Measurements from ENCODE around the gene LRMDA.
A peak's percentile ranks its signal among the peaks of the same experiment; 100 is the strongest.

Gene LRMDA

GRCh38 chr10:75771606-75772005 lies 340.2 kb downstream of the LRMDA start:
- Mint-ChIP-seq H3K9me3 (no peaks in the 10 kb centered on the region), H3K27me3 (ENCODE audit: low read depth, poor library complexity) (no peaks in the 10 kb centered on the region), H3K4me3 (no peak overlapping the region), H3K4me1 (peaks cover 34% of the 10 kb centered on the region), H3K27ac (peak overlapping the region; percentile 40), H3K36me3 (ENCODE audit: low read depth) (no peaks in the 10 kb centered on the region)
- no peak for TF ChIP-seq CTCF (IDR thresholded peaks at IDR 0.05)
- no peak for DNase-seq

GRCh38 chr10:75772153-75772887 lies 340.9 kb downstream of the LRMDA start:
- H3K36me3 Mint-ChIP-seq (ENCODE audit: low read depth): no peaks in the 10 kb centered on the region
- no peak overlapping the region for H3K4me3 Mint-ChIP-seq
- DNase-seq: no peak
- H3K9me3 Mint-ChIP-seq: no peaks in the 10 kb centered on the region
- H3K27ac Mint-ChIP-seq: no peak overlapping the region
- peaks cover 4% of the 10 kb centered on the region for H3K27me3 Mint-ChIP-seq (ENCODE audit: low read depth, poor library complexity)
- peaks cover 41% of the 10 kb centered on the region for H3K4me1 Mint-ChIP-seq
- TF ChIP-seq CTCF (IDR thresholded peaks at IDR 0.05): no peak

- Mint-ChIP-seq H3K4me3 (no peak overlapping the region), H3K27me3 (ENCODE audit: low read depth, poor library complexity) (peaks cover 4% of the 10 kb centered on the region), H3K27ac (no peak overlapping the region), H3K4me1 (peaks cover 44% of the 10 kb centered on the region), H3K9me3 (no peaks in the 10 kb centered on the region), H3K36me3 (ENCODE audit: low read depth) (no peaks in the 10 kb centered on the region)
- DNase-seq: no peak
- no peak for TF ChIP-seq CTCF (IDR thresholded peaks at IDR 0.05)
Measured at GRCh38 chr10:75773231-75773780, 341.9 kb downstream of the LRMDA start.

GRCh38 chr10:75773813-75774782 lies 342.7 kb downstream of the LRMDA start:
- H3K4me1 Mint-ChIP-seq: peaks cover 44% of the 10 kb centered on the region
- no peak for TF ChIP-seq CTCF (IDR thresholded peaks at IDR 0.05)
- H3K4me3 Mint-ChIP-seq: no peak overlapping the region
- DNase-seq: no peak
- no peaks in the 10 kb centered on the region for H3K36me3 Mint-ChIP-seq (ENCODE audit: low read depth)
- H3K27me3 Mint-ChIP-seq (ENCODE audit: low read depth, poor library complexity): peaks cover 4% of the 10 kb centered on the region
- no peak overlapping the region for H3K27ac Mint-ChIP-seq
- no peaks in the 10 kb centered on the region for H3K9me3 Mint-ChIP-seq

GRCh38 chr10:75774783-75775490 lies 343.5 kb downstream of the LRMDA start:
- no peak overlapping the region for H3K27ac Mint-ChIP-seq
- H3K4me1 Mint-ChIP-seq: peaks cover 44% of the 10 kb centered on the region
- H3K36me3 Mint-ChIP-seq (ENCODE audit: low read depth): no peaks in the 10 kb centered on the region
- no peak for DNase-seq
- peaks cover 4% of the 10 kb centered on the region for H3K27me3 Mint-ChIP-seq (ENCODE audit: low read depth, poor library complexity)
- H3K4me3 Mint-ChIP-seq: no peak overlapping the region
- no peaks in the 10 kb centered on the region for H3K9me3 Mint-ChIP-seq
- no peak for TF ChIP-seq CTCF (IDR thresholded peaks at IDR 0.05)

Data from nephron progenitor cell (in vitro differentiated cells).